NCI-H2107 treated with DMSO at 0.1 percent for 48 hours (cell line): Measurements from ENCODE around the gene RAC3.

Source experiments
- DNase-seq: peaks from one replicate; lab custom pipeline; 2025; ENCODE audit not compliant: unreplicated experiment; lab: John Stamatoyannopoulos, UW

RAC3 gene

GRCh38 chr17:82065638-82066303 lies 34.3 kb downstream of the RAC3 start, which contains the start of gene DUS1L:
TSS of gene DUS1L (minus strand) at chr17:82065804. CDS start at chr17:82065059, 745 bp downstream.
- no peak for DNase-seq

GRCh38 chr17:82070611-82071010 lies 39.1 kb downstream of the RAC3 start:
- DNase-seq = no peak

GRCh38 chr17:82072827-82073226 lies 41.3 kb downstream of the RAC3 start:
- DNase-seq = no peak

GRCh38 chr17:82073446-82073845 lies 42.0 kb downstream of the RAC3 start:
- DNase-seq = no peak

- DNase-seq = no peak
Measured at GRCh38 chr17:82076018-82076784, 44.7 kb downstream of the RAC3 start.

- no peak for DNase-seq
Measured at GRCh38 chr17:82076785-82077591, 45.5 kb downstream of the RAC3 start.

- DNase-seq = no peak
Measured at GRCh38 chr17:82077617-82078358, 46.3 kb downstream of the RAC3 start.

- no peak for DNase-seq
Measured at GRCh38 chr17:82078433-82078832, 47.0 kb downstream of the RAC3 start.

- no peak for DNase-seq
Measured at GRCh38 chr17:82079001-82079677, 47.7 kb downstream of the RAC3 start.

- no peak for DNase-seq
Measured at GRCh38 chr17:82080048-82080788, 48.7 kb downstream of the RAC3 start.

GRCh38 chr17:82080789-82081464 lies 49.4 kb downstream of the RAC3 start:
- DNase-seq = no peak

- no peak for DNase-seq
Measured at GRCh38 chr17:82081546-82081945, 50.1 kb downstream of the RAC3 start.

GRCh38 chr17:82081966-82082365 lies 50.5 kb downstream of the RAC3 start:
- DNase-seq = no peak

GRCh38 chr17:82082456-82082855 lies 51.0 kb downstream of the RAC3 start:
- DNase-seq = no peak

GRCh38 chr17:82083009-82083408 lies 51.5 kb downstream of the RAC3 start:
- DNase-seq = no peak
